Myocyte (in vitro differentiated cells): ENCODE results near the gene SYNRG. TPM values are rescaled to one million over a fixed set of nuclear protein-coding genes. Genes with fewer than 3 reads are reported as not detected.
"Not testable (repeated sequence)": the region's sequence is repeated elsewhere in the genome, so short reads cannot be mapped to it uniquely, and the experiment has no call there.

ENCODE experiments used
- DNase-seq: peaks from one replicate; pipeline ENCODE4 v3.0.0-alpha.2; 2012; ENCODE audit warnings: low read depth
- polyA plus RNA-seq: library from polyadenylated mRNA; unstranded; fragments of >200 nt; gene quantifications from one replicate; pipeline ENCODE4 v1.2.1, GENCODE V29; 2012; ENCODE audit warnings: missing spikeins
- total RNA-seq: library from RNA; depleted of rRNA; stranded (reverse); fragments of >200 nt; gene quantifications from 2 replicates; pipeline ENCODE4 v1.2.3, GENCODE V29; 2014

Gene SYNRG
- total RNA-seq = 9.0 and 12.6 TPM in 2 replicates
- polyA plus RNA-seq = 15.1 TPM

- DNase-seq = peak; percentile 98
These were observed at the start of gene SYNRG for GRCh38 chr17:37609170-37610040. TSS of gene SYNRG (minus strand) at chr17:37609418. CDS start at chr17:37609355, 63 bp downstream.

- no peak for DNase-seq
These were observed 48.0 kb upstream of the SYNRG start for GRCh38 chr17:37657202-37657601.

GRCh38 chr17:37651849-37652248 lies 42.6 kb upstream of the SYNRG start:
- DNase-seq = no peak

- DNase-seq = peak; percentile 56
These were observed 41.3 kb upstream of the SYNRG start for GRCh38 chr17:37650419-37651003.

GRCh38 chr17:37648555-37648954 lies 39.3 kb upstream of the SYNRG start:
- peak; percentile 30 for DNase-seq

- DNase-seq = no peak
These were observed 38.6 kb upstream of the SYNRG start for GRCh38 chr17:37647856-37648255.

GRCh38 chr17:37643869-37644268 lies 34.7 kb upstream of the SYNRG start:
- no peak for DNase-seq

GRCh38 chr17:37643118-37643766 lies 34.0 kb upstream of the SYNRG start, which contains the start of gene DDX52:
TSS of gene DDX52 (minus strand) at chr17:37643446. CDS start at chr17:37643420, 26 bp downstream.
- peak; percentile 94 for DNase-seq

- peak; percentile 37 for DNase-seq
These were observed 33.5 kb upstream of the SYNRG start for GRCh38 chr17:37642681-37643080.

GRCh38 chr17:37640015-37640414 lies 30.8 kb upstream of the SYNRG start:
- no peak for DNase-seq

GRCh38 chr17:37637956-37638355 lies 28.7 kb upstream of the SYNRG start:
- no peak for DNase-seq

- DNase-seq = not testable (repeated sequence)
These were observed 7.2 kb upstream of the SYNRG start for GRCh38 chr17:37616430-37616829.

- no peak for DNase-seq
These were observed 5.6 kb upstream of the SYNRG start for GRCh38 chr17:37614823-37615222.

- DNase-seq = no peak
These were observed 5.2 kb upstream of the SYNRG start for GRCh38 chr17:37614391-37614790.

- peak; percentile 27 for DNase-seq
These were observed 1.8 kb upstream of the SYNRG start for GRCh38 chr17:37610971-37611370.

GRCh38 chr17:37610041-37610420 lies 813 bp upstream of the SYNRG start:
- not testable (repeated sequence) for DNase-seq

GRCh38 chr17:37608351-37609169 lies 658 bp downstream of the SYNRG start:
- peak; percentile 56 for DNase-seq

- DNase-seq = no peak
These were observed 1.4 kb downstream of the SYNRG start for GRCh38 chr17:37607637-37608331.

- no peak for DNase-seq
These were observed 3.3 kb downstream of the SYNRG start for GRCh38 chr17:37605813-37606505.

- DNase-seq = no peak
These were observed 4.1 kb downstream of the SYNRG start for GRCh38 chr17:37605081-37605480.
